HepG2 (cell line): Measurements from ENCODE around the gene NAT9. TPM values are rescaled to one million over a fixed set of nuclear protein-coding genes. Genes with fewer than 3 reads are reported as not detected.

Experiments
- EHMT2 ChIP-seq: fragments of 200-600 bp; sonication (generic); IDR thresholded peaks from 2 replicates; pipeline ENCODE4 v1.7.0; 2017; ENCODE audit warnings: antibody characterized with exemption, low read depth, low read length, borderline replicate concordance
- HES4 ChIP-seq: sonication (generic); formaldehyde crosslinking; IDR thresholded peaks from 2 replicates; pipeline ENCODE4 v1.9.0; 2021; ENCODE audit warnings: mild to moderate bottlenecking, missing genetic modification reagents, borderline replicate concordance
- HIVEP1 ChIP-seq: sonication (generic); formaldehyde crosslinking; IDR thresholded peaks from 2 replicates; pipeline ENCODE4 v1.4.0; 2020; ENCODE audit warnings: mild to moderate bottlenecking, missing genetic modification reagents
- KMT2A ChIP-seq: sonication (generic); formaldehyde crosslinking; IDR thresholded peaks from 2 replicates; pipeline ENCODE4 v1.4.0; 2020; ENCODE audit warnings: missing genetic modification reagents
- POLR2AphosphoS2 ChIP-seq: IDR thresholded peaks from 2 replicates; pipeline ENCODE4 v1.6.1; 2011; ENCODE audit warnings: low read depth, low read length, improper control_type of control experiment
- RFX3 ChIP-seq: IDR thresholded peaks from 2 replicates; pipeline ENCODE4 v1.6.1; 2016; ENCODE audit warnings: missing biosample characterization, missing genetic modification reagents
- SOX13 ChIP-seq, 3 experiments: fragments of 450-650 bp in 1 of 3; sonication (generic) in 1 of 3; formaldehyde crosslinking in 1 of 3; IDR thresholded peaks in 2 of 3; conservative IDR thresholded peaks in 1 of 3; 2 replicates each; pipeline versions ENCODE4 v1.5.0 to v1.6.1; 2016 to 2020; ENCODE audit warnings: antibody characterized with exemption in 1 of 3, mild to moderate bottlenecking in 1 of 3, missing compliant biosample characterization in 1 of 3, missing genetic modification reagents in 1 of 3, moderate library complexity in 1 of 3
- TRIM24 ChIP-seq: sonication (generic); formaldehyde crosslinking; IDR thresholded peaks from 2 replicates; pipeline ENCODE4 v1.8.0; 2022; ENCODE audit warnings: mild to moderate bottlenecking, missing genetic modification reagents
- ZBTB1 ChIP-seq: sonication (generic); formaldehyde crosslinking; IDR thresholded peaks from 2 replicates; pipeline ENCODE4 v1.4.0; 2020; ENCODE audit warnings: missing genetic modification reagents, borderline replicate concordance
- ZBTB3 ChIP-seq: sonication (generic); formaldehyde crosslinking; IDR thresholded peaks from 2 replicates; pipeline ENCODE4 v1.4.0; 2020; ENCODE audit warnings: low read depth, mild to moderate bottlenecking, moderate library complexity, missing genetic modification reagents, borderline replicate concordance
- ZNF274 ChIP-seq: sonication (generic); formaldehyde crosslinking; IDR thresholded peaks from 2 replicates; pipeline ENCODE4 v1.5.1; 2020; ENCODE audit warnings: mild to moderate bottlenecking, missing genetic modification reagents
- ZNF468 ChIP-seq: sonication (generic); formaldehyde crosslinking; IDR thresholded peaks from 2 replicates; pipeline ENCODE4 v1.8.0; 2022; ENCODE audit warnings: mild to moderate bottlenecking, moderate library complexity, missing genetic modification reagents
- ZNF572 ChIP-seq: sonication (generic); formaldehyde crosslinking; IDR thresholded peaks from 2 replicates; pipeline ENCODE4 v1.5.1; 2020; ENCODE audit warnings: mild to moderate bottlenecking, missing genetic modification reagents
- ZNF672 ChIP-seq: sonication (generic); formaldehyde crosslinking; IDR thresholded peaks from 2 replicates; pipeline ENCODE4 v1.8.1; 2022; ENCODE audit warnings: missing genetic modification reagents
- ZNF768 ChIP-seq: sonication (generic); formaldehyde crosslinking; IDR thresholded peaks from 2 replicates; pipeline ENCODE4 v1.4.0; 2020; ENCODE audit warnings: missing genetic modification reagents
- ZNF83 ChIP-seq: sonication (generic); formaldehyde crosslinking; IDR thresholded peaks from 2 replicates; pipeline ENCODE4 v1.4.0; 2020; ENCODE audit warnings: missing genetic modification reagents, mild to moderate bottlenecking, borderline replicate concordance
- polyA plus RNA-seq, 8 experiments: library from polyadenylated mRNA; depleted of rRNA in 3 of 8; stranded (reverse) in 7 of 8; unstranded in 1 of 8; fragments of >200 nt; fragmentation: Illumina TruSeq in 4 of 8; extraction: Trizol in 4 of 8; gene quantifications; 2 replicates each; pipeline versions ENCODE4 v1.2.1 to v1.2.3, GENCODE V29; 2011 to 2016; ENCODE audit warnings: low read depth in 4 of 8, missing spikeins in 1 of 8, mixed read lengths in 1 of 8; ENCODE audit not compliant: insufficient read depth in 1 of 8
- total RNA-seq, 5 experiments: library from RNA; depleted of rRNA; stranded (reverse); fragments of >200 nt; fragmentation: Illumina TruSeq; extraction: Trizol; gene quantifications; 2 replicates each; pipeline ENCODE4 v1.2.3, GENCODE V29; 2016; ENCODE audit warnings: low read depth in 1 of 5
- TF ChIP-seq, protein P1 (sequence below): sonication (generic); formaldehyde crosslinking; conservative IDR thresholded peaks from 2 replicates; pipeline ENCODE4 v1.4.0; 2020; ENCODE audit warnings: mild to moderate bottlenecking, missing genetic modification reagents, moderate library complexity
- TF ChIP-seq, protein P2 (sequence below): sonication (generic); formaldehyde crosslinking; IDR thresholded peaks from 2 replicates; pipeline ENCODE4 v1.9.0; 2021; ENCODE audit warnings: missing genetic modification reagents, borderline replicate concordance
- TF ChIP-seq, protein P3 (sequence below): sonication (generic); formaldehyde crosslinking; IDR thresholded peaks from 2 replicates; pipeline ENCODE4 v1.4.0; 2020; ENCODE audit warnings: missing genetic modification reagents
- TF ChIP-seq, protein P4 (sequence below): sonication (generic); formaldehyde crosslinking; IDR thresholded peaks from 2 replicates; pipeline ENCODE4 v1.8.1; 2023; ENCODE audit warnings: missing genetic modification reagents, inconsistent platforms, borderline replicate concordance

The NAT9 gene
- total and polyA plus RNA-seq, 2 of the 13 experiments (the other 11 are each of a cell fraction or from before 2014, with no cell fraction given) = 39.7 to 44.2 TPM

DNA sequence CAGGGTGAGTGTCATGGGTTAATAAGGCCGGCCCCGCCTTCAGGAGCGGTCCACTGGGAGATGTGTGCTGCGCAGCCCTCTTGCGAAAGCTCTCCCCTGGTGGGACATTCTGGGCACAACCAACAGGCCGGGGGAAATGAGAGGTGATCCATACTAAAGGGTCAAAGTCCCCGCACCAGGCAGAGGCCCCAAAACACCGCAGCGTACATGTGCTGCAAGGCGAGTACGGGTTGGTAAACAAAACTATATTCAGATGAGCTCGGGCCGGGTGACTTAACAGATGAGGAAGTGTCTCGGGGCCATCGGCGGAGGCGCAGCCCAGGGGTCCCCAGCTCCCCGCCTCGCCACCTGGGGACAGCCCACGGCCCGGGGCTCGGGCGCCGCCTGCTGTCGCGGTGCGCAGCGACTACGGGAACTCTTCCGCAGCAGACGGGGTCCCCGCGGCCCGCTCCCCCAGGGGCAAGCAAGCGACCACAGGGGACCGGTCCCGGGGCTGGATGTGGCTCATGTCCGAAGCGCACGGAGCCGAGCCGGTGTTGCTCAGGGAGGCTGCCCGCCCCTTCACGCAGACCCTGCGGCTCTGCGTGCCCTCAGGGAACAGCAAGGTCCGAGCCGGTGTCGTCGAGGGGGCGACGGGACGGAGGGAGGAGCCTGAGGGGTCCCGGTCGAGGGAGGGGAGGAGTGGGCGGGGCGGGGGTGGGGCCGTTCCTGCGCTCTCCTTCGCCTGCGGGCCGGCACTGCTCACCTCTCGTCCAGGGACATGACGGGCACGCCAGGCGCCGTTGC, 39.4 kb downstream of the NAT9 start, which contains the start of gene RAB37 (continued):
- TF ChIP-seq, protein P1, sequence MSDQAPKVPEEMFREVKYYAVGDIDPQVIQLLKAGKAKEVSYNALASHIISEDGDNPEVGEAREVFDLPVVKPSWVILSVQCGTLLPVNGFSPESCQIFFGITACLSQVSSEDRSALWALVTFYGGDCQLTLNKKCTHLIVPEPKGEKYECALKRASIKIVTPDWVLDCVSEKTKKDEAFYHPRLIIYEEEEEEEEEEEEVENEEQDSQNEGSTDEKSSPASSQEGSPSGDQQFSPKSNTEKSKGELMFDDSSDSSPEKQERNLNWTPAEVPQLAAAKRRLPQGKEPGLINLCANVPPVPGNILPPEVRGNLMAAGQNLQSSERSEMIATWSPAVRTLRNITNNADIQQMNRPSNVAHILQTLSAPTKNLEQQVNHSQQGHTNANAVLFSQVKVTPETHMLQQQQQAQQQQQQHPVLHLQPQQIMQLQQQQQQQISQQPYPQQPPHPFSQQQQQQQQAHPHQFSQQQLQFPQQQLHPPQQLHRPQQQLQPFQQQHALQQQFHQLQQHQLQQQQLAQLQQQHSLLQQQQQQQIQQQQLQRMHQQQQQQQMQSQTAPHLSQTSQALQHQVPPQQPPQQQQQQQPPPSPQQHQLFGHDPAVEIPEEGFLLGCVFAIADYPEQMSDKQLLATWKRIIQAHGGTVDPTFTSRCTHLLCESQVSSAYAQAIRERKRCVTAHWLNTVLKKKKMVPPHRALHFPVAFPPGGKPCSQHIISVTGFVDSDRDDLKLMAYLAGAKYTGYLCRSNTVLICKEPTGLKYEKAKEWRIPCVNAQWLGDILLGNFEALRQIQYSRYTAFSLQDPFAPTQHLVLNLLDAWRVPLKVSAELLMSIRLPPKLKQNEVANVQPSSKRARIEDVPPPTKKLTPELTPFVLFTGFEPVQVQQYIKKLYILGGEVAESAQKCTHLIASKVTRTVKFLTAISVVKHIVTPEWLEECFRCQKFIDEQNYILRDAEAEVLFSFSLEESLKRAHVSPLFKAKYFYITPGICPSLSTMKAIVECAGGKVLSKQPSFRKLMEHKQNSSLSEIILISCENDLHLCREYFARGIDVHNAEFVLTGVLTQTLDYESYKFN (CRISPR knock-in tag) = peak; percentile 99
- TF ChIP-seq ZNF468 (CRISPR knock-in tag) (no peak), ZNF572 (CRISPR knock-in tag) (no peak), ZNF672 (CRISPR knock-in tag) (0 out of 2 replicates have a peak, but pooled peaks have one; percentile 67), KMT2A (CRISPR knock-in tag) (peak; percentile 19; the same call in 1 of the 2 replicates), HES4 (CRISPR knock-in tag) (peak; percentile 70; the same call in 1 of the 2 replicates), ZNF274 (peak; percentile 95), POLR2AphosphoS2 (no peak), SOX13 (IDR thresholded peaks at IDR 0.05) (peak; percentile 41), SOX13 (CRISPR knock-in tag; conservative IDR thresholded peaks at IDR 0.05 in 1 of 2, IDR thresholded peaks at IDR 0.05 in 1 of 2) (peak in 1 of 2 experiments; percentile 71; a peak in 2 of 4 replicates), ZBTB3 (CRISPR knock-in tag) (no peak; the same call in 1 of the 2 replicates), TRIM24 (CRISPR knock-in tag) (no peak), ZNF83 (CRISPR knock-in tag) (no peak), EHMT2 (no peak; the same call in 1 of the 2 replicates), ZBTB1 (no peak), RFX3 (CRISPR knock-in tag) (no peak), ZNF768 (CRISPR knock-in tag) (peak; percentile 61; the same call in 1 of the 2 replicates), HIVEP1 (peak; percentile 96)
- TF ChIP-seq, protein P2, sequence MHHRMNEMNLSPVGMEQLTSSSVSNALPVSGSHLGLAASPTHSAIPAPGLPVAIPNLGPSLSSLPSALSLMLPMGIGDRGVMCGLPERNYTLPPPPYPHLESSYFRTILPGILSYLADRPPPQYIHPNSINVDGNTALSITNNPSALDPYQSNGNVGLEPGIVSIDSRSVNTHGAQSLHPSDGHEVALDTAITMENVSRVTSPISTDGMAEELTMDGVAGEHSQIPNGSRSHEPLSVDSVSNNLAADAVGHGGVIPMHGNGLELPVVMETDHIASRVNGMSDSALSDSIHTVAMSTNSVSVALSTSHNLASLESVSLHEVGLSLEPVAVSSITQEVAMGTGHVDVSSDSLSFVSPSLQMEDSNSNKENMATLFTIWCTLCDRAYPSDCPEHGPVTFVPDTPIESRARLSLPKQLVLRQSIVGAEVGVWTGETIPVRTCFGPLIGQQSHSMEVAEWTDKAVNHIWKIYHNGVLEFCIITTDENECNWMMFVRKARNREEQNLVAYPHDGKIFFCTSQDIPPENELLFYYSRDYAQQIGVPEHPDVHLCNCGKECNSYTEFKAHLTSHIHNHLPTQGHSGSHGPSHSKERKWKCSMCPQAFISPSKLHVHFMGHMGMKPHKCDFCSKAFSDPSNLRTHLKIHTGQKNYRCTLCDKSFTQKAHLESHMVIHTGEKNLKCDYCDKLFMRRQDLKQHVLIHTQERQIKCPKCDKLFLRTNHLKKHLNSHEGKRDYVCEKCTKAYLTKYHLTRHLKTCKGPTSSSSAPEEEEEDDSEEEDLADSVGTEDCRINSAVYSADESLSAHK (CRISPR knock-in tag) = no peak
- TF ChIP-seq, protein P3, sequence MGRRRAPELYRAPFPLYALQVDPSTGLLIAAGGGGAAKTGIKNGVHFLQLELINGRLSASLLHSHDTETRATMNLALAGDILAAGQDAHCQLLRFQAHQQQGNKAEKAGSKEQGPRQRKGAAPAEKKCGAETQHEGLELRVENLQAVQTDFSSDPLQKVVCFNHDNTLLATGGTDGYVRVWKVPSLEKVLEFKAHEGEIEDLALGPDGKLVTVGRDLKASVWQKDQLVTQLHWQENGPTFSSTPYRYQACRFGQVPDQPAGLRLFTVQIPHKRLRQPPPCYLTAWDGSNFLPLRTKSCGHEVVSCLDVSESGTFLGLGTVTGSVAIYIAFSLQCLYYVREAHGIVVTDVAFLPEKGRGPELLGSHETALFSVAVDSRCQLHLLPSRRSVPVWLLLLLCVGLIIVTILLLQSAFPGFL (CRISPR knock-in tag) = no peak
- TF ChIP-seq, protein P4, sequence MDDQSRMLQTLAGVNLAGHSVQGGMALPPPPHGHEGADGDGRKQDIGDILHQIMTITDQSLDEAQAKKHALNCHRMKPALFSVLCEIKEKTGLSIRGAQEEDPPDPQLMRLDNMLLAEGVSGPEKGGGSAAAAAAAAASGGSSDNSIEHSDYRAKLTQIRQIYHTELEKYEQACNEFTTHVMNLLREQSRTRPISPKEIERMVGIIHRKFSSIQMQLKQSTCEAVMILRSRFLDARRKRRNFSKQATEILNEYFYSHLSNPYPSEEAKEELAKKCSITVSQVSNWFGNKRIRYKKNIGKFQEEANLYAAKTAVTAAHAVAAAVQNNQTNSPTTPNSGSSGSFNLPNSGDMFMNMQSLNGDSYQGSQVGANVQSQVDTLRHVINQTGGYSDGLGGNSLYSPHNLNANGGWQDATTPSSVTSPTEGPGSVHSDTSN (CRISPR knock-in tag) = no peak
